ENCODE measurements around the gene FZD1.

The FZD1 gene

GRCh38 chr7:91264046-91264923 lies at the start of gene FZD1:
Gene FZD1, plus strand, starts transcription at chr7:91264433. Its CDS starts 448 bp downstream, at chr7:91264881.
- DNase-seq (ENCODE audit: low read depth, low spot score) = peak; percentile 100

- DNase-seq (ENCODE audit: low read depth, low spot score) = no peak
These were observed 37.8 kb upstream of the FZD1 start for GRCh38 chr7:91226411-91226810.

- DNase-seq (ENCODE audit: low read depth, low spot score) = no peak
These were observed 35.9 kb upstream of the FZD1 start for GRCh38 chr7:91228327-91228726.

GRCh38 chr7:91228927-91229558 lies 35.2 kb upstream of the FZD1 start:
- DNase-seq (ENCODE audit: low read depth, low spot score) = peak; percentile 7

- DNase-seq (ENCODE audit: low read depth, low spot score) = no peak
These were observed 34.1 kb upstream of the FZD1 start for GRCh38 chr7:91230100-91230499.

GRCh38 chr7:91230503-91230902 lies 33.7 kb upstream of the FZD1 start:
- DNase-seq (ENCODE audit: low read depth, low spot score) = no peak

GRCh38 chr7:91233212-91233611 lies 31.0 kb upstream of the FZD1 start:
- peak; percentile 35 for DNase-seq (ENCODE audit: low read depth, low spot score)

GRCh38 chr7:91235211-91235832 lies 28.9 kb upstream of the FZD1 start:
- peak; percentile 8 for DNase-seq (ENCODE audit: low read depth, low spot score)

GRCh38 chr7:91239171-91239604 lies 25.0 kb upstream of the FZD1 start:
- peak; percentile 75 for DNase-seq (ENCODE audit: low read depth, low spot score)

- no peak for DNase-seq (ENCODE audit: low read depth, low spot score)
These were observed 24.5 kb upstream of the FZD1 start for GRCh38 chr7:91239772-91240171.

GRCh38 chr7:91240376-91240941 lies 23.8 kb upstream of the FZD1 start:
- DNase-seq (ENCODE audit: low read depth, low spot score) = no peak

GRCh38 chr7:91242097-91242844 lies 22.0 kb upstream of the FZD1 start:
- peak; percentile 37 for DNase-seq (ENCODE audit: low read depth, low spot score)

- no peak for DNase-seq (ENCODE audit: low read depth, low spot score)
These were observed 20.5 kb upstream of the FZD1 start for GRCh38 chr7:91243591-91244301.

- no peak for DNase-seq (ENCODE audit: low read depth, low spot score)
These were observed 16.7 kb upstream of the FZD1 start for GRCh38 chr7:91247500-91247899.

- peak; percentile 11 for DNase-seq (ENCODE audit: low read depth, low spot score)
These were observed 15.2 kb upstream of the FZD1 start for GRCh38 chr7:91248996-91249395.

GRCh38 chr7:91249506-91250233 lies 14.6 kb upstream of the FZD1 start:
- peak; percentile 67 for DNase-seq (ENCODE audit: low read depth, low spot score)

- no peak for DNase-seq (ENCODE audit: low read depth, low spot score)
These were observed 13.5 kb upstream of the FZD1 start for GRCh38 chr7:91250706-91251105.

- DNase-seq (ENCODE audit: low read depth, low spot score) = no peak
These were observed 12.4 kb upstream of the FZD1 start for GRCh38 chr7:91251877-91252276.

GRCh38 chr7:91263384-91264045 lies 718 bp upstream of the FZD1 start:
- DNase-seq (ENCODE audit: low read depth, low spot score) = peak; percentile 71

Data from astrocyte of the hippocampus (primary cell).